HL-60 (cell line): ENCODE measurements around the gene RAB3GAP1.

Experiments
- CTCF ChIP-seq: IDR thresholded peaks from one replicate; pipeline ENCODE4 v1.5.1; 2011; ENCODE audit warnings: low read length, control low read depth, inconsistent platforms; ENCODE audit not compliant: insufficient read depth
- GABPA ChIP-seq: IDR thresholded peaks from 2 replicates; pipeline ENCODE4 v1.6.1; 2012; ENCODE audit warnings: low read depth
- POLR2AphosphoS5 ChIP-seq: IDR thresholded peaks from 2 replicates; pipeline ENCODE4 v1.6.1; 2012; ENCODE audit warnings: low read depth
- REST ChIP-seq: IDR thresholded peaks from 2 replicates; pipeline ENCODE4 v1.6.1; 2012; ENCODE audit warnings: low read depth; ENCODE audit not compliant: insufficient replicate concordance

GRCh38 chr2:135091681-135092080 lies 39.6 kb downstream of the RAB3GAP1 start:
- TF ChIP-seq CTCF (no peak), REST (no peak), POLR2AphosphoS5 (no peak), GABPA (no peak)
